C1 segment of cervical spinal cord (tissue), 14 donors: Measurements from ENCODE around the gene BARHL2.

Source experiments
- DNase-seq, 14 donors: peaks; one replicate each; lab custom pipeline; 2025; lab: John Stamatoyannopoulos, UW

BARHL2 gene

DNA sequence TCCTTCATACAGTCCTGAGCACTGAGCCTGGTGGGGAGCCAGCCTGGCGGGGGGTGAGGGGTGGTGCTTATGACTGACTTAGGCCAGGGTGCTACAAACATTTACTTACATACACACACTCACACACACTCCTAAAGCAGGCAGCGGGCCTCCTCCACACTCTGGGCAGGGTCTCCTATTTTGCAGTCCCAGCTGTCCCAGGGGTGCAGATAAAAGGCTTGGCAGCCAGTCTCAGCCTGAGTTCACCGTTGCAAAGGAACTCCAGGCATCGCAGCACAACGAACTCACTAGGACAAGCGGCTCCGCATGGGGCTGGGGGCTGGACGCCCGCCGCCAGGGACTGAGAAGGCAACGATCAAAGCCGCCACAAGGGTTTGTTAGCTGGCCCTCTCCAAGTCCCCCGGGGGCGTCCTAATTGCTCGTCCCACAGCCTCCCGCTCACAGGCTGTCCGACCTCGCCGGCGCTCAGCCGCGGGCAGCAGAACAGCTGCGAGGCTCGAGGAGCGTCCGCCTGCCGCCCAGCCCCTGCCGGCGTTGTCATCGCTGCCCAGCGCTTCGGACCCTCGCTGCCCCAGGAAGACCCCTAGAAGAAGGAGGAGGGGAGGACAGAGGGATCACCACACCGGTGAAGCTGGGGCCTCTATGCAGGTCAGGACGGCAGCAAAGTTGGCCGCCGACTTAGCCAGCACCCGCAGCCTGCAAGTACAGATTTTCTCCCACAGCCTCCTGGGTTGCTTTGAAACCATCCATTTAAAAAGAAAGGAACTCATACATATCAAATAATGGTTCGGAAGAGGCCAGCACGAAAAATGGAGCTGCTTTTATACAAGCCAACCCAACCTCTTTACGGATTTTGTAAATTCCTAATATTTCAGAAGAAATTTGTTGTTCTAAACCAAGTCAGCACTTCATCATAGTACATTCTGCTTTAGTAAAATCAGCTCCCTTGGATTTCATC is 6.2 kb downstream of the BARHL2 start:
- peak in 1 of 14 donors; percentile 63 for DNase-seq

DNA sequence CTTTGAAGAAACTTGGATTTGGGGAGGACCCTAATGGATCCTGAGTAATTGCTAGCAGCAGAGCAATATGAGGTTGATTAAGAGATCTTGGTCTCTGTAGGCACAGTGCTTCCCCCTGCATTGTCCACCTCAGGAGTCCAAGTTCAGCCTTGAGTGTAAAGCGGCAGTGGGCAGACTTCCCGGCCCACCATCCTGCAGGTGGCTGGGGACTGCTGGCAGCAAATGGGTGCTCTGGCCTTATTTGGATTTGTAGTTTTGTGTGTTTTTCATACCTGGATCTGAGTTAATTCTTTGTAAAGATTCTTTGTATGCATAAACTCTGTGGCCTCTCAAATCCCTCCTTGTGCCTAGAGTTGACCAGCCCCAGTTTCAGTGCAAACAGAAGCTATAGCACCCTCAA is 7.6 kb downstream of the BARHL2 start:
- DNase-seq, result peak in 1 of 14 donors; percentile 30

DNA sequence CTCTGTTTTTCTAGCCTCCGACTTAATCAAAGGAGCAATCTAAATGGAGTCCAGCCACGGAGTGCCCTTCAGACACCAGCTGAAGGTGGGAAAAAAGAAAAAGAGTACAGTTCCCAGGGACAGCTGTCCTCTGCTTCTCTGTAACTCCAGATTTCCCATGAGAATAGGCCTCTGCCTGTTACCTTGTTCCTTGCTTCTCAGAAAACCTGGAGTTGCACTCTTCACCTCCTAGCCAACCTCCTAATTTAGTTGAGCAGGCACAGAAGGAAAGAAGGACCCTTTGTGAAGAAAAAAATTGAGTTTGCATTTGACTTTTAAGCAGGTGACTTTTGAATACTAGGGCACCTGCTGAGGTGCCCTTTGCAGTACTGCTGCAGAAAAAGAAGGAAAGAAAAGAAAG is 8.3 kb downstream of the BARHL2 start:
- DNase-seq, result peak in 1 of 14 donors; percentile 32

DNA sequence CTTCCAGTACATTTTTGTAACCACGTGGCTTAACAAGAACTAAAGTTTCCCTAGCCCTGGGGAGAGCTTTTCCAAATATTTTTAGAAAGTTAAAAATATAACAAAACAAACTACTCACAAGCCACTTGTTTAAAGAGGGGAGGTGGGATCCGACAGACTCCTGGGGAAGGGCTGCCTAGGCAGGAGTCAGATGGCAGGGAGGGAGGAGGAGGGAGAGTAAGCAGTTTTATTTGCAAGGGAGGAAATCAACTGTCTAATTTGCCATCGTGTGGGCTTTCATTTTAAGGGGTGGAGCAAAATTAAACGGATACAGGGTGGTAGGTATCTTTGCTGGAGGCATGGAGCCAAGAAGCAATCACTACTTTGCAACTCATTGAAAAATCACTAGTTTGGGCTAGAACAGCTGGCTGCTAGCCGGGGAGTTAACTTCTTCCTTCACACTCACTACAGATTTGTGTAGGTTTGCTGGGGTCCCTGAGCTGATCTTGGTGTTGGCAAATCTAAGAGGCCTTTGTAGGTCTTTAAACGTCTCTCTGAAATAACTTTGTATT is 8.8 kb downstream of the BARHL2 start:
- peak in 1 of 14 donors; percentile 32 for DNase-seq

DNA sequence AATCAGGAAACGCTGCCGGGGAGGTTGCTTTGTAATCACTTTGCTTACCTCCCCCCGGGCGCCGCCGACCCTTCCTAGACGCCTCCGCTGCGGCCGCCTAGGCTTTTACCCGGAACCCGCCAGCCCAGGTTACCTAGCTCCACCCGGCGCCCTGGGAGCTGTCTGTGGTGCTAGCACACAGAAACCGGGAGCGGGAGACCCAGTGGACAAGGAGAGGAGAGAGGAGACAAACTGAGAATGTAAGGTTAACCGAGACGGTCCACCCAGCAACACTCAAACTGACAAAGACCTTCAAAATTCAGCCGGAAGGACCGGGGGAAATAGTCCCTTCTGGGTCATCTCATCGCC is 9.8 kb downstream of the BARHL2 start:
- DNase-seq, result peak in 1 of 14 donors; percentile 74

DNA sequence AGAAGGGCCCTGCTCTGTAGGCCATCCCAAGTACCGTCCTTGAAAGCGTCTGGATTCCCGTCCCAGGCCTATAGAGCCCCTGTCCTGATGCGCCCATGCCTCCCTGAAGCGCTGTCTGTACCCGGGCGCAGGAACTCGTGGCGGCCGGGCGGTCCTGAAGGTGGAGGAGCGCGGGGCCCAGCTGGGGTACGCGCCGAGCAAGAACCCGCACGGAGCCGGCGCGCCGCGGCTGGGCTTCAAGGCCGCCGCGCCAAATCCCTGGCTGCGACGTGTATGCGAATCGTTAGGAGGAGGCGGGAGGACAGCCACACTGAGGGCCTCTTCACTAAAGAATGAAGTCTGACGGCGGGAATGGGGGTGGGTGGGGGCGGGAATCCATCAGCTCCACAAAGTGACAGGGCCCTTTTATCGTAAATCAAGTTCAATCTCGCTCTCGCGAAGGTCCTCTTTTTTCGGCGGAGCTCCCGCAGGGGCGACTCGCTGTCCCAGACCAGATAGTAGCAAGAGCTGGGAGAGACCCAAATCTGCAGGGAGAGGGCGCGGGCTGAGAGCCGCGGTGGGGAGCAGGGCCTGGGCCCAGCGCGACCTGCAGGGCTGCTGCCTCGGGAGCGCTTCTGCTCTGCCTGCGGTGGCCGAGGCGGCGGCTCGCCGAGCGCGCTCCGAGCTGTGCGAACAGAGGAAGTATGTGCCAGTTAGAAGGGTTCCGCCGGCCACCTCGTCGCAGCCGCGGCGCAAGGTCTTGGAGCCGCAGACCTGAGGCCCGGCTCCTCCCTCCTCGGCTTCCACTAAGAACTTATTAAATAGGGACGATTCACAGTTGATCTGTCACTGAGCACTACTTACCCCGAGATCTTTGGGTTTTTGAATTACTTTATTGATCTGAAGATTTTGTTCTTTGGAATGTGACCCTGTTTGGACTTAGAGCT is 10.4 kb downstream of the BARHL2 start:
- peak in 1 of 14 donors; percentile 74 for DNase-seq

DNA sequence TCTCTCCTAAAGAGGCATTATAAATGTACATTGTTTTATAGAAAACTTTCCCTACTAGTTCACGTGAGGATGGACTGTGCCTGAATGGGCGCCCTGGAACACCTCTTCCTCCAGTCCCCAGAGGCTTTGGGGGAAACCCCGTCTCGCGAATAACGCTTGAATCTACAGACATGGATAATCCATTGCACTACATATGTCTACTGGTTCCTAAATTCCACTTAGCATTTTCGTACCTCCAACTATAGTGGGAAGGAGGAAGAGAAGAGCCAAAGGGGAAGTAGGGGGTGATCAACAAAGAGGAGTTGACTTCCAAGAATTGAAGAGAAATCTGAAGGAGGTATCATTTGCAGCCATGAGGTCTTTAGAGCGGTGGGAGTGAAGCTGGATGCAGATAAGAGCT is 11.1 kb downstream of the BARHL2 start:
- DNase-seq, result peak in 1 of 14 donors; percentile 53

DNA sequence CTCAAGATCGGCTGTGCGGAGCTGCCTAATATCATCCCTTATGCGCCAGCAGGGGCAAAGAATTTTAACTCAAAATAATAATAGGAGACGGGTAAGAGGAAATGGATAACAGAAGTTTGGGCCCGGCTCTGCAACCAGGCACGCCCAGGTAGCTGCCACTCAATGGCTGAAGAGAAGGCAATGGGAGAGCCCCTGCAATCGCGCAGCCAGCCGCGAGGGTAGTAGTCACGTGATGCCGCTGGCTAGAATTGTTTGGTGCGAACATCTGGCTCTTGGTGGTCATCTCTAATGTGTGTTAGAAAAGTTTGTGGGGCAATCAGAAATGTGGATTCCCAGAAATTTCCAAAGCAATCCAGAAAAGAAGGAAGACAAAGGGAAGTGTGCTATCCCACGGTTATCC is 12.3 kb downstream of the BARHL2 start:
- no peak for DNase-seq

DNA sequence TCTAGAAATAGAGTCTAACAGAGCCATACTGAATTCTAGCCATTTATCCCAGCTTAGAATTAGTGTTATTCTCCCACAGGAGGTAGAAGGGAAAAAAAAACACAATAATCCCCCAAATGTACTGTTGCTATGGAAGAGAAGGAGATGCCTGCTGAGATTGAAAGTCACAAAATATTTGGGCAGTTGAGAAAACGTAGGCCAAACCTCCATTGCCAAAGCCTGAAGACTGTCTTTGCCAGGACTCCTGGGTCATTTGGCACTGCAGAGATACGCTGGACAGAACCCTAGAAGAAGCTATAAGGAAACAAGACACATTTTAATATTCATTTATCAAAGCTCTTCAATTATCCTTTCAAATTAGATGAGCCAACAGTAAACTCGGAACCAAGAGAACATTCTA is 22.3 kb downstream of the BARHL2 start:
- DNase-seq, result peak in 1 of 14 donors; percentile 64

DNA sequence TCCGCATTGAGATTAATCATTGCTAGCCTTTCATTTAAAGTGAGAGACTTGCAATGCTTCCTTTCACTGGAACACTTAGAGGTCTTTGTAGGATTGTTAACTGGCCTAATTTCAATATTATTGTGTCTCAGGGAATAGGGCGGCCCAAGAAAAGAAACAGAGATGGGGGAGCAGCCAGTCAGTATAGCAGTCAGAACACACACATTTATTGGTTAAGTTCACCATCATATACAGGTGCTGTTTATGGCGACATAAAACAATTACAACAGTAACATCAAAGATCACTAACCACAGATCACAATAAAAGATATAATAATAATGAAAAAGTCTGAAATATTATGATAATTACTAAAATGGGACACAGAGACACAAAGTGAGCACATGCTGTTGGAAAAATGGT is 29.4 kb downstream of the BARHL2 start:
- no peak for DNase-seq

DNA sequence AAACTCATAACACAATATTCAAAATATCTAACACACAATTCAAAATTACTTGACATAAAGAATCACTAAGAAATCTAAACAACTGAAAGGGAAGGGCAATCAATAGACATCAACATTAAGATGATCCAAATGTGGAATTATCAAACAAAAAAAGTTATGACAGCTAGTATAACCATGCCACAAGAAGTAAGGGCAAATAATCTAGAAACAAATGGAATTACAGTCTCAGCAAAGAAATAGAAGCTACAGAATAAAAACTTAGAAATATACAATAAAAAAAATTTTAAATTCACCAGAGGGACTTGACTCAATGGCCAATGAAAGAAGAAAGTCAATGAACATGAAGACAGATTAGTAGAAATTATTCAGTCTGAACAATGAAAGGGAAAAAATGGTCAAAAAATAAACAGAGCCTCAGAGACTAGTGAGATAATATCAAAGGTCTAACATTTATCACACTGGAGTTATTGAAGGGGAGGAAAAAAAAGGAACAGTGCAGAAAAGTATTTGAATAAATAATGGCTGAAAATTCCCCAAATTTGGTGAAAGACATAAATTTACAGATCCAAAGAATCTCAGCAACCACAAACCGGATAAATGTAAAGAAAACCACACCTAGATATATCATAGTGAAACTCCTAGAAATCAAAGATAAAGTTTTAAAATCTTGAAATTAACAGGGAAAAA is 41.8 kb downstream of the BARHL2 start:
- DNase-seq, result no peak

DNA sequence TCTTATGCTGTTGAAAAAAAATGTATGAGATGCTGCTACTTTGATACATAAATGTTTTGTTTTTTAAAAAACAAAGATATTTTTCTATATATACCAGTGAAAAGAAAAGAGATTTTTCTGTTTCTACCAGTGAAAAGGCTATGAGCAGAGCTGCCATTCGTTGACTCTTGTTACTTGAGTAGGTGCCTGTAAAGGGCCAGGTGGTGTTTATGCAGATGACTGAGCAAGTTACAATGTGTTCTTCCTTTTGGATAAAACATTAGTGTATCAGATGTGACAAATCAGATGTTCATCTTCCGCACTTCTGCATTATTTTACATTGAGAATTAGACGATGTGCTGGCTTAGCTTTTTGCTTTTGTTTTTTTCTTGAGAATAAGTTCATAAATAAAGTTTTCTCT is 45.4 kb downstream of the BARHL2 start:
- peak in 1 of 14 donors; percentile 94 for DNase-seq

DNA sequence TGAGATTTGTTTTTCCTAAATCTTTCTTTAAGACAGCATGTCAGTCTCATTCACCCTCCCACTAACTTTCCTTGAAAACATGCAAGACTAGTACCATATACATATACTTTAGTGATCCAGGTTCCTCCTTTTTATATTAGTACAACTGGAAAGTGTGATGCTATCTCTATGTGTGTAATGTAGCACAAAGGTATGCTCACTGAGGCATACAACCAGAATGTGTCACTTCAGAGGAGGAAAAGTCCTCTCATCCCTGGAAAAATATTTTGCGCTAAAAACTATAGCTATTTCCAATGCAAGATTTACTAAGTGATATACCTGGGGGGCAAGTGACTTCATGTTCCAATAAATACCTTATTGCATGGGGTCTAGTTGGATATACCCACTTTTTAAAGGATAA is 45.9 kb downstream of the BARHL2 start:
- DNase-seq, result peak in 1 of 14 donors; percentile 88
